Measurements from ENCODE around the gene BRD3OS. TPM values are rescaled to one million over a fixed set of nuclear protein-coding genes. Genes with fewer than 3 reads are reported as not detected.

Gene BRD3OS
- total RNA-seq, 1 experiment from 2014 or later: 16.2 TPM

GRCh38 chr9:133994353-133995011 lies 30.8 kb upstream of the BRD3OS start (continued):
- TF ChIP-seq, protein P1, sequence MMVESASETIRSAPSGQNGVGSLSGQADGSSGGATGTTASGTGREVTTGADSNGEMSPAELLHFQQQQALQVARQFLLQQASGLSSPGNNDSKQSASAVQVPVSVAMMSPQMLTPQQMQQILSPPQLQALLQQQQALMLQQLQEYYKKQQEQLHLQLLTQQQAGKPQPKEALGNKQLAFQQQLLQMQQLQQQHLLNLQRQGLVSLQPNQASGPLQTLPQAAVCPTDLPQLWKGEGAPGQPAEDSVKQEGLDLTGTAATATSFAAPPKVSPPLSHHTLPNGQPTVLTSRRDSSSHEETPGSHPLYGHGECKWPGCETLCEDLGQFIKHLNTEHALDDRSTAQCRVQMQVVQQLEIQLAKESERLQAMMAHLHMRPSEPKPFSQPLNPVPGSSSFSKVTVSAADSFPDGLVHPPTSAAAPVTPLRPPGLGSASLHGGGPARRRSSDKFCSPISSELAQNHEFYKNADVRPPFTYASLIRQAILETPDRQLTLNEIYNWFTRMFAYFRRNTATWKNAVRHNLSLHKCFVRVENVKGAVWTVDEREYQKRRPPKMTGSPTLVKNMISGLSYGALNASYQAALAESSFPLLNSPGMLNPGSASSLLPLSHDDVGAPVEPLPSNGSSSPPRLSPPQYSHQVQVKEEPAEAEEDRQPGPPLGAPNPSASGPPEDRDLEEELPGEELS (CRISPR knock-in tag; IDR thresholded peaks at IDR 0.05): no peak
- TF ChIP-seq RELA (CRISPR knock-in tag; IDR thresholded peaks at IDR 0.05; ENCODE audit: borderline replicate concordance) (no peak), ZNF317 (CRISPR knock-in tag; IDR thresholded peaks at IDR 0.05; ENCODE audit: borderline replicate concordance, low read depth) (no peak), SOX15 (CRISPR knock-in tag; IDR thresholded peaks at IDR 0.05) (no peak), ZNF121 (CRISPR knock-in tag; IDR thresholded peaks at IDR 0.05) (peak; percentile 79), ETV6 (CRISPR knock-in tag; IDR thresholded peaks at IDR 0.05) (no peak), TCF7 (CRISPR knock-in tag; IDR thresholded peaks at IDR 0.05; ENCODE audit: low read depth) (no peak), ATF2 (CRISPR knock-in tag; IDR thresholded peaks at IDR 0.05; ENCODE audit: borderline replicate concordance, low read depth) (no peak), TP53 (CRISPR knock-in tag; IDR thresholded peaks at IDR 0.05) (no peak), ZNF263 (CRISPR knock-in tag; IDR thresholded peaks at IDR 0.05; ENCODE audit: low read depth) (no peak), ARID4B (CRISPR knock-in tag; IDR thresholded peaks at IDR 0.05; ENCODE audit: borderline replicate concordance) (no peak; the same call in 1 of the 2 replicates), NFATC4 (CRISPR knock-in tag; IDR thresholded peaks at IDR 0.05) (no peak), GRHL2 (CRISPR knock-in tag; IDR thresholded peaks at IDR 0.05; ENCODE audit: insufficient replicate concordance, severe bottlenecking) (no peak), CTCF (IDR thresholded peaks at IDR 0.05) (peak; percentile 89), TEAD1 (CRISPR knock-in tag; IDR thresholded peaks at IDR 0.05) (no peak), FOXP1 (CRISPR knock-in tag; IDR thresholded peaks at IDR 0.05; ENCODE audit: borderline replicate concordance) (no peak), NFYB (CRISPR knock-in tag; conservative IDR thresholded peaks at IDR 0.05; ENCODE audit: low read depth) (no peak), ZNF512 (CRISPR knock-in tag; IDR thresholded peaks at IDR 0.05; ENCODE audit: borderline replicate concordance) (no peak)
- TF ChIP-seq, protein P2, sequence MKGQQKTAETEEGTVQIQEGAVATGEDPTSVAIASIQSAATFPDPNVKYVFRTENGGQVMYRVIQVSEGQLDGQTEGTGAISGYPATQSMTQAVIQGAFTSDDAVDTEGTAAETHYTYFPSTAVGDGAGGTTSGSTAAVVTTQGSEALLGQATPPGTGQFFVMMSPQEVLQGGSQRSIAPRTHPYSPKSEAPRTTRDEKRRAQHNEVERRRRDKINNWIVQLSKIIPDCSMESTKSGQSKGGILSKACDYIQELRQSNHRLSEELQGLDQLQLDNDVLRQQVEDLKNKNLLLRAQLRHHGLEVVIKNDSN (CRISPR knock-in tag; IDR thresholded peaks at IDR 0.05): no peak
- TF ChIP-seq, protein P3, sequence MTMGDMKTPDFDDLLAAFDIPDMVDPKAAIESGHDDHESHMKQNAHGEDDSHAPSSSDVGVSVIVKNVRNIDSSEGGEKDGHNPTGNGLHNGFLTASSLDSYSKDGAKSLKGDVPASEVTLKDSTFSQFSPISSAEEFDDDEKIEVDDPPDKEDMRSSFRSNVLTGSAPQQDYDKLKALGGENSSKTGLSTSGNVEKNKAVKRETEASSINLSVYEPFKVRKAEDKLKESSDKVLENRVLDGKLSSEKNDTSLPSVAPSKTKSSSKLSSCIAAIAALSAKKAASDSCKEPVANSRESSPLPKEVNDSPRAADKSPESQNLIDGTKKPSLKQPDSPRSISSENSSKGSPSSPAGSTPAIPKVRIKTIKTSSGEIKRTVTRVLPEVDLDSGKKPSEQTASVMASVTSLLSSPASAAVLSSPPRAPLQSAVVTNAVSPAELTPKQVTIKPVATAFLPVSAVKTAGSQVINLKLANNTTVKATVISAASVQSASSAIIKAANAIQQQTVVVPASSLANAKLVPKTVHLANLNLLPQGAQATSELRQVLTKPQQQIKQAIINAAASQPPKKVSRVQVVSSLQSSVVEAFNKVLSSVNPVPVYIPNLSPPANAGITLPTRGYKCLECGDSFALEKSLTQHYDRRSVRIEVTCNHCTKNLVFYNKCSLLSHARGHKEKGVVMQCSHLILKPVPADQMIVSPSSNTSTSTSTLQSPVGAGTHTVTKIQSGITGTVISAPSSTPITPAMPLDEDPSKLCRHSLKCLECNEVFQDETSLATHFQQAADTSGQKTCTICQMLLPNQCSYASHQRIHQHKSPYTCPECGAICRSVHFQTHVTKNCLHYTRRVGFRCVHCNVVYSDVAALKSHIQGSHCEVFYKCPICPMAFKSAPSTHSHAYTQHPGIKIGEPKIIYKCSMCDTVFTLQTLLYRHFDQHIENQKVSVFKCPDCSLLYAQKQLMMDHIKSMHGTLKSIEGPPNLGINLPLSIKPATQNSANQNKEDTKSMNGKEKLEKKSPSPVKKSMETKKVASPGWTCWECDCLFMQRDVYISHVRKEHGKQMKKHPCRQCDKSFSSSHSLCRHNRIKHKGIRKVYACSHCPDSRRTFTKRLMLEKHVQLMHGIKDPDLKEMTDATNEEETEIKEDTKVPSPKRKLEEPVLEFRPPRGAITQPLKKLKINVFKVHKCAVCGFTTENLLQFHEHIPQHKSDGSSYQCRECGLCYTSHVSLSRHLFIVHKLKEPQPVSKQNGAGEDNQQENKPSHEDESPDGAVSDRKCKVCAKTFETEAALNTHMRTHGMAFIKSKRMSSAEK (CRISPR knock-in tag; IDR thresholded peaks at IDR 0.05; ENCODE audit: borderline replicate concordance): no peak
- TF ChIP-seq, protein P4, sequence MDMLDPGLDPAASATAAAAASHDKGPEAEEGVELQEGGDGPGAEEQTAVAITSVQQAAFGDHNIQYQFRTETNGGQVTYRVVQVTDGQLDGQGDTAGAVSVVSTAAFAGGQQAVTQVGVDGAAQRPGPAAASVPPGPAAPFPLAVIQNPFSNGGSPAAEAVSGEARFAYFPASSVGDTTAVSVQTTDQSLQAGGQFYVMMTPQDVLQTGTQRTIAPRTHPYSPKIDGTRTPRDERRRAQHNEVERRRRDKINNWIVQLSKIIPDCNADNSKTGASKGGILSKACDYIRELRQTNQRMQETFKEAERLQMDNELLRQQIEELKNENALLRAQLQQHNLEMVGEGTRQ (CRISPR knock-in tag; IDR thresholded peaks at IDR 0.05): no peak

Measured in WTC11 (cell line).